ENCODE results near the gene VHLL.
"Not testable (repeated sequence)": the region's sequence is repeated elsewhere in the genome, so short reads cannot be mapped to it uniquely, and the experiment has no call there.

The VHLL gene

GRCh38 chr1:156298852-156299357 is at the start of gene VHLL:
VHLL (minus strand) TSS chr1:156299307; CDS start chr1:156299189, 118 bp downstream.
- no peak for DNase-seq

- DNase-seq, result peak; percentile 82
Observed at GRCh38 chr1:156347331-156347730, 48.2 kb upstream of the VHLL start.

GRCh38 chr1:156346636-156347035 is 47.5 kb upstream of the VHLL start:
- peak; percentile 79 for DNase-seq

GRCh38 chr1:156346035-156346434 is 46.9 kb upstream of the VHLL start:
- DNase-seq, result not testable (repeated sequence)

- DNase-seq, result no peak
Observed at GRCh38 chr1:156344409-156344808, 45.3 kb upstream of the VHLL start.

- no peak for DNase-seq
Observed at GRCh38 chr1:156342166-156342955, 43.3 kb upstream of the VHLL start.

GRCh38 chr1:156338180-156338976 is 39.3 kb upstream of the VHLL start, which contains the start of the genes CCT3 and TSACC:
CCT3 (minus strand) TSS chr1:156338292; CDS start chr1:156338184, 108 bp downstream.
TSACC (plus strand) TSS chr1:156338526; CDS start chr1:156339758, 1,232 bp downstream.
- DNase-seq, result peak; percentile 100

- no peak for DNase-seq
Observed at GRCh38 chr1:156337888-156338179, 38.7 kb upstream of the VHLL start.

- no peak for DNase-seq
Observed at GRCh38 chr1:156337052-156337887, 38.2 kb upstream of the VHLL start.

- DNase-seq, result no peak
Observed at GRCh38 chr1:156336242-156336641, 37.1 kb upstream of the VHLL start.

GRCh38 chr1:156323179-156323578 is 24.1 kb upstream of the VHLL start:
- DNase-seq, result not testable (repeated sequence)

- DNase-seq, result no peak
Observed at GRCh38 chr1:156320560-156320959, 21.5 kb upstream of the VHLL start.

GRCh38 chr1:156319664-156320063 is 20.6 kb upstream of the VHLL start:
- peak; percentile 19 for DNase-seq

- DNase-seq, result no peak
Observed at GRCh38 chr1:156316909-156317308, 17.8 kb upstream of the VHLL start.

- no peak for DNase-seq
Observed at GRCh38 chr1:156310962-156311361, 11.9 kb upstream of the VHLL start.

- DNase-seq, result no peak
Observed at GRCh38 chr1:156308078-156308477, 9.0 kb upstream of the VHLL start.

- DNase-seq, result no peak
Observed at GRCh38 chr1:156305215-156305614, 6.1 kb upstream of the VHLL start.

- DNase-seq, result no peak
Observed at GRCh38 chr1:156303241-156303640, 4.1 kb upstream of the VHLL start.

- DNase-seq, result peak; percentile 63
Observed at GRCh38 chr1:156295391-156295947, 3.6 kb downstream of the VHLL start, which contains the start of gene GLMP. GLMP (minus strand) TSS chr1:156295679; CDS start chr1:156295645, 34 bp downstream.

- no peak for DNase-seq
Observed at GRCh38 chr1:156293895-156294294, 5.2 kb downstream of the VHLL start.

- no peak for DNase-seq
Observed at GRCh38 chr1:156293098-156293434, 6.0 kb downstream of the VHLL start.

- peak; percentile 75 for DNase-seq
Observed at GRCh38 chr1:156291226-156292061, 7.7 kb downstream of the VHLL start.

All from fibroblast of upper back skin (primary cell).